T1000 (cell line): ENCODE results near the gene TMEM120A.

Source experiments
- DNase-seq: peaks from one replicate; lab custom pipeline; 2025; ENCODE audit warnings: mixed read lengths; lab: John Stamatoyannopoulos, UW

The TMEM120A gene

GRCh38 chr7:75995052-75995471 is 667 bp upstream of the TMEM120A start:
- DNase-seq = no peak

GRCh38 chr7:75993689-75994387 is 557 bp downstream of the TMEM120A start:
- peak; percentile 37 for DNase-seq

- no peak for DNase-seq
Observed at GRCh38 chr7:75992083-75992755, 2.2 kb downstream of the TMEM120A start.

GRCh38 chr7:75991531-75992082 is 2.8 kb downstream of the TMEM120A start:
- DNase-seq = no peak

- DNase-seq = no peak
Observed at GRCh38 chr7:75989500-75990388, 4.7 kb downstream of the TMEM120A start.

GRCh38 chr7:75988568-75989499 is 5.6 kb downstream of the TMEM120A start:
- DNase-seq = no peak

- DNase-seq = no peak
Observed at GRCh38 chr7:75987805-75988567, 6.4 kb downstream of the TMEM120A start.

GRCh38 chr7:75987026-75987804 is 7.2 kb downstream of the TMEM120A start:
- DNase-seq = no peak

- no peak for DNase-seq
Observed at GRCh38 chr7:75986147-75986781, 8.1 kb downstream of the TMEM120A start.

GRCh38 chr7:75985518-75986146 is 8.8 kb downstream of the TMEM120A start:
- DNase-seq = no peak

- DNase-seq = no peak
Observed at GRCh38 chr7:75985009-75985517, 9.3 kb downstream of the TMEM120A start.

- no peak for DNase-seq
Observed at GRCh38 chr7:75984130-75985008, 10.0 kb downstream of the TMEM120A start.

GRCh38 chr7:75983471-75984129 is 10.8 kb downstream of the TMEM120A start:
- no peak for DNase-seq

GRCh38 chr7:75982306-75983064 is 11.9 kb downstream of the TMEM120A start:
- DNase-seq = no peak

GRCh38 chr7:75981453-75982305 is 12.7 kb downstream of the TMEM120A start:
- no peak for DNase-seq
